IPS-NIHi11 (cell line): ENCODE results near the gene NFIA.

Experiments used
- DNase-seq: peaks from one replicate; pipeline ENCODE4 v3.0.0; 2012; ENCODE audit warnings: mixed read lengths, low spot score

NFIA gene

DNA sequence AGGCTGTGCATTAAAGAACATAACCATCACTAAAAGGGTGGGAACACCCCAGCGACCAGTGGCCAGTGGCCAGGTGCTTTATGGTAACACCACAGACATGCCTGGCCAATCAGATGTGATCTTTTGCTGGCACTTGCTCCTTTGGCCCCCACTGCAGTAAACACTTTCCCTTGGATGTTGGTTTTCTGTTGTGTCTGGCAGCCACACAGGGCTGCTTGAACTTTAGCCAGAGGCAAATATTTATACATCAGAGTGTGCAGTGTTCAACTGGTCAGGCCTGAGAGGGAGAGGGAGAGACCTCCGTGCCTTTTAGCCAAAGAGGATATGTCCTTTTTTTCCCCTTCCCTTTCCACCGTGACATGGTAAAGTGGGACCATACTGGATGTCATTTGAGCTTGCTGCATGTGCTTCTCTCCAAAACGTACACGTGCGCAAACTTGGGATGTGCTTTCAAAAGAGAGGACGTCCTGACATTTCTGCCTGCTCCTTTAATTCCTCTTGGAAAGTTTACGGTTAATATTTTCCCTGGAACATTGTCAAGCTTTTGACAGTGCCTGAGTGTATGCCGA lies 101.2 kb downstream of the NFIA start:
- DNase-seq = no peak

DNA sequence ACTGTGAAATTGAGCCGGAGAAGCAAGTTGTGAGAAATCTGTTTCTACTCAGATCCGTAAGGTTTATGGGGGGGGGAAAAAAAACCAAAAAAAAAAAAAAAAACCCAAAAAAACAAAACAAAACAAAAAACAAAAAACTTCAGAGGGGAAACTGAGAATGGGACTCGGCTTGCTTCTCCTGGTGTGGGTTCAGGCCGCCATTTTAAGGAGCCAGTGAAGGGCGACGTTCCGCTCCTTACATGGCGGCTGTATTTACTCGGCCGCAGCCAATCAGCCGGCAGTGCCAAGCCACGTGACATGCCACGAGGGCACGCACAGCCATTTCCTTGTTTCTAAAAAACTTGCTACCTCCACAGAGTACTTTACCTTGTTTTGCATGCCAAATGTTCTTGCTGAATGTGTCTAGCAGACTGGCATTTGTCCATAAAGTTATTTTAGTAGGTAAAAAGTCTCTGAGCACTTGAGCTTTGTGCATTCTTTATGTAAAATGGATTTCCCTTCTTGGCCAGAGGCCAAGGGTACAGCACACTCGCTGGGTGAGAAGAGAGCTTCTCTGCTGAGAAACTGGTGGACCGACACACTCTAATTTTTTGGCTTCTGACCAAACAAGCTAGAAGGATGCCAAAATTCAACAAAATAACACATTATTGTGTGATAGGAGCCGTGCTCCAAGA lies 101.8 kb downstream of the NFIA start:
- DNase-seq = peak; percentile 51

DNA sequence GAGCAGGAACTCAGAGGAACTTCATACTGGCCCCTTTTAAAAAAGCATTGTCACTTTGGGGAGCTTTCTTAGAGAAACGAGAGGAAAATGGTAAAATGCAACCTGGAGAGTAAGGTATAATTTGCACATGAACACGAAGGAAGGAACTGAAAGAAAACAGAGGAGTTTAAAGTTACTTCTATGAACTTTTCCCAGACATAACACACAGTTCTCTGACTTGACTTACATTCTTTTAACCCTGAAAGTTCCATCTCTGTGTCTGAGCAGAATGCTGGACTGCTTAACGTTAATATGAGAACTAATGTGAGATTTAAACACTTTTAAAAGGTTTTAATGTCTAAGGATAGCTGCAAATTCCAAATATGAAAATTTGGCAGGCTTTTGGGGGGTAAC lies 102.3 kb downstream of the NFIA start:
- no peak for DNase-seq

DNA sequence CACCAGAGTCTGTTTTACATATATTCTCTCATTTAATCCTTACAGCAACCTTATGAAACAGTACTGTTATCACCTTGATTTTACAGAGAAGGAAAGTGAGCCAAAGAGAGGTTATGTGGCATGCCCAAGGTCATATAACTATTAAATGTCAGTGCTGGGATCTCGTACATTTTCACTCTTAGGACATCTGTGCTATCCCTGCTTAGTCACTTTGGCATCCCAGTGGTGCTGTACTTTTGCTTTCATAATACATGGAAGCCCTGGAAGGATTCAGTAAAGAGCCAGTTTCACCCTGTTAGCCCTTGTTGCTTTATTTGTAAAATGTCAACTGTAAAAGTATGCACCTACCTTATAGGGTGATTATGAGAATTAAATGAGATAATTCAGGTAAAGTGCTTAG lies 104.4 kb downstream of the NFIA start:
- DNase-seq = no peak

DNA sequence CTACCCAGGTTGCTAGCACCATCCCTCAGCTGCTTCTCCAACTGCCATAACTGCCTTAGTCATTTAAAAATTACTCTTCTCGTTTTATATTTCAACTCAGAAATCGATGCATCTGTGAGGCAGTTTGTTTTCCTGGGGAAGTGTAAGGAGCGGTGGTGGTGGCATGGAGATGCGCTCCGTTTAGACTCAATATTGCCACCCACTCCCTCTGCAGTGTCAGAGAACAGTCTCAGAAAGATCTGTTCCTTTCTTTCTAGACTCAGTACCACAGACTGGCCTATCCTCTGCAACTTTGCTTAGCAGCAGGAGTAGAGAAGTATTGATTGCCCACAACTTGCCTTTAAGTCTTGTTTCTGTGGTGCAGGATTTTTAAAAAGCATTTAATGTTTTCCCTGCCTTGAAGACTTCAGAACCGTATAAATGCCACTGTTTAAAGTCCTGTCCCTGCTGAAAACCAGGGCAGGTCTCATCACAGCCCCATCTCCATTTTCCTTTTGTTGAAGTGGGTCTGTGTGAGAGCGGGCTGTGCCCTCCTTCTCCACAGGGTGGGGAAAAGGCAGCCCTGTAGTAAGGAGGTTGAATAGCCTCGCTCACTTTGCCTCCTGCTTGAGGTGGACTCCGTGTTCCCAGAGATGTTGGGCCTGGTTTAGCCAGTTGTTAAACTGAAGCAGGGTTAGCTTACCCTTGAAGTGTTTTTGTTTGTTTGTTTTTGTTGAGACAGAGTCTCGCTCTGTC lies 105.2 kb downstream of the NFIA start:
- no peak for DNase-seq

DNA sequence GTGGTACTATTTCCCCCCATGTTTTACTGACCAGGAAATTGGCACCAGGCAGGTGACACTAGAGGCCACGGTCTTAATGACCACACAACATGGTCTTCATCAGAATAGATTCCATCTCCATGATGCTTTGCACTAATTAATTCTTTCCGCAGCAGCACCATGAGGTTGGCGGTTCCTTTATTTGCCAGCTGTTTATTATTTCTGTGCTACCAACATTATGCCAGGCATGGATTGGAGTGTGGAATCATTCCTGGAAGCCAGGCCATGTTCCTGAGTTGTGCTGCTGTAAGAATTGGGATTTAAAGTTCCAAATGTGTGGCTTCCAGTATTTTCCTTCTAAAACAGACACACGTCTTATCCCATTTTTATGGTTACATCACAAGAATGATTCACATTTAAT lies 107.8 kb downstream of the NFIA start:
- no peak for DNase-seq

DNA sequence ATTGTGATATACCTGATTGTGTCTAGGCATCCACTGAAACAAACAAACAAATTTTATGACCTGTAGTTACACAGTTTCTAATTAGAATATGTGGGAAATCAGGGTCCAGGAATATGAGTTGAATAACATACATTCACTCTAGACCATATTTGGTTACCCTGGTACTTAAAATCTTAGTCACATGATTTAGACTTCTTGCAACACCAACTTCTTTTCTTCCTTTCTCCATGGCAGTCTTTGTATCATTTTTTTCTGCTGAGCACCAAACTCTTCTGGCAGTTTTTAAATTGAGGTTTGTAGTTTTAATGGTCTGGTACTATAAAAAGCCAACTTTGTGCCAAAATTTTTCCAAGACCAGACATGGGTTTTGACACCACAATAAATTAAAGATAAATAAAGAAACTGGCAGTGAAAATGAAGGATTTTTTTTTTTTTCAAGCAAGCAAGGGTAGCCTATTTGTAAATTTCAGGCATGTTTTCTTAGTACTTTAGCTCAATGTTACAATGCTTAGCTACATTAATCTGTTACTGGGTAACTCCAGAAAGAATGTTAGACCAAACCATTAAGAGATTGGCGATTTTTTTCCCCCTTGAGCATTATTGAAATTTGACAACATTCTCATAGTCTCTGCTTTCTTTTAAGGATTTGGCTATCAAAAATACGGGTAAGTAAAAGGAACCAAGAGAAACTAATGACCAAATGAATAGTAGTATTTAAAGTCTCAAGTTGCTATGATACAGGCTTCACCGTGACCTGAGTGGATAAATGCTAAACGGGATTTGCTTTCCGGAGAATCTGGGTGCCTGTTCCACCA lies 108.5 kb downstream of the NFIA start:
- DNase-seq = no peak

DNA sequence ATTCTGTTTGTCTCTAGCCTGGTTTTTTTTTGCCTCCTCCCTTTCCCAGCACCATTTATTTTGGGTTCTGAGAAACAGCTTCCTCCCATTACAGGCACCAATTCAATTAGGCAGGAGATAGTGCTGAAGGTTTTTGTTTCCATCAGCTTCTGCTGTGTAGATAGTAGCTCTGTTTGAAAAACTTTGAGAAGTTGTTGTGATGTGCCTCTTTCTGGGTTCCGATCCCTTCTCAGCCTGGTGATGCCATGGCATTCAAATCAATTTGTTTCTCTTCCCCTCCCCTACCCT lies 109.0 kb downstream of the NFIA start:
- no peak for DNase-seq

DNA sequence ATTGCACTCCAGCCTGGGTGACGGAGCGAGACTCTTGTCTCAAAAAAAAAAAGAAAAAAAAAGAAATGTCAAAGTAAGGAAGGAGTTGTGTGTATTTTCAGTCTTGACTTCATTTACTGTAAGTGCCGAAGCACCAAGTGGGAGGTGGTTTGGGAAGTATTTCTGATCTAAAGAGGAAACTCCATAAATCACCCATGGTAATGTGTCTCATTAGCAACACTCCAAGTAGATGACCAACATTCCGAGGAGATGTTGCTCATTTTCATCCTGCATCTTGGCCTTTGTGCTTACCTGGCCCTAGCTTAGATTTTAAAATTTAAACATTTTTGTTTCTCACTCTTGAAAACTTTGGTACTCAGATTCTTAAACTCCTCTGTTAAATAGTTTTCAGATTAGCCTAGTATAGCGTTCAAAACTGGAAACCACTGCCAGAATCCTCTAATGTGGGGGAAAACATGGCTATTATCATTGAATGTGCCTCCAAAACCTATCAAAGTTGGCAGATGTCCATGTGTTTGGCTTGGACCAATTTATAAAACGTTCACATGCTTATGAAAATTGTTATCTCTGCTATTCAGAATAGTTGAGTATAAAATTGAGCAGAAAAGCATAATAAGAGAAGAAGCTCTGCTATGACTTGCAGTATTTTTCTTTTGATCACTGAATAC lies 110.4 kb downstream of the NFIA start:
- DNase-seq = no peak

DNA sequence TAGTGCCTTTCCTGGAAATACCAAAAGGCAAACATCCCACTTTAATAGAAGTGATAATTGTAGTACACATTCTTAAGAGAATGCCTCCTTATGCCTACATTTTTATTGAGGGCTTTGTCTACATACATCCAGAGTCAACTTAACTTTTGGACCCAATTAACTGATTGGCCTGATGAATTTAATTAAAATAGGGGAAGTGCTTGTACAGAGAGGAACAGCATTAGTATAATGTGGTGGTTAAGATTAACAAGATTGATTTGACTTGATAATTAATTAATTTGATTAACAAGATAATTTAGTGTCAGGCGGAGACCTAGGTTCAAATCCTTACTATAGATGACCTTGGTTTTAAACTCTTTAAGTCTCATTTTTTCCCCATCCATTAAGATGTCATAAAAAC lies 111.4 kb downstream of the NFIA start:
- no peak for DNase-seq

DNA sequence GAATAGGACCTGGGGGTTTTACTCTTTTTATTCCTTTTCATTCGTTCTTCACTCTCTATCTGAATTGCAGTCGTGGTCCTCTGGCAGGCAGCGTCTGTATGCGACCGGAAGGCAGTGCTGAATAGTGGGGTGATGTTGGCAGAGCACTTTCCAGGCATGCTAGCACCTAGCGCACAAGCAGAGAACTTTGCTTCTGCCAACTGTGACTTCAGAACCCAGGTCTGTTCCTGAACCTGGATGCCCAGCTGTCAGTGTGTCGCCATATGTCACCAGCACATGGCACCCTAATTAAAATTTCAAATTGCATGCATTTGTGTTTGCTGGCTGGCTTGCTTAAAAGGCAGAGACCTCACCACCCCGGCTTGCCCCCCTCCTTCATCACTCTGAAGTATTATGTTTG lies 116.2 kb downstream of the NFIA start:
- DNase-seq = no peak

DNA sequence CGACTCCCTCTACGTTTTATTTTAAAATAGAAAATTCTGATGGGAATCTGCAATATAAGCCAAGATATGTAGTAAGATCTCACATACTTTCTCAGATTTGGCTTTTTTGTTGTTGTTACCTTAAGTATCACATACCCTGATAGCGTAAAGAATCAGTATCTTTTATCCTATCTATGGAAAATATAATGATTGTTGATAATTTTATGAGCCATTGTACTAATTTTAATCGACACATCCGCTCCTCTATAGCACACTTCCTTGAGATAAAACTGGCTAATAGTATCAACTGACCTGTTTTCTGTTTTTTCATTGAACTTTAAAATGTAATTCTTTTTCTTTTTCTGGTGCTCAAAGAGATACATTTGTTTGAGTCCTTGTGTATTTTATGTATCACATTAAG lies 118.7 kb downstream of the NFIA start:
- no peak for DNase-seq

DNA sequence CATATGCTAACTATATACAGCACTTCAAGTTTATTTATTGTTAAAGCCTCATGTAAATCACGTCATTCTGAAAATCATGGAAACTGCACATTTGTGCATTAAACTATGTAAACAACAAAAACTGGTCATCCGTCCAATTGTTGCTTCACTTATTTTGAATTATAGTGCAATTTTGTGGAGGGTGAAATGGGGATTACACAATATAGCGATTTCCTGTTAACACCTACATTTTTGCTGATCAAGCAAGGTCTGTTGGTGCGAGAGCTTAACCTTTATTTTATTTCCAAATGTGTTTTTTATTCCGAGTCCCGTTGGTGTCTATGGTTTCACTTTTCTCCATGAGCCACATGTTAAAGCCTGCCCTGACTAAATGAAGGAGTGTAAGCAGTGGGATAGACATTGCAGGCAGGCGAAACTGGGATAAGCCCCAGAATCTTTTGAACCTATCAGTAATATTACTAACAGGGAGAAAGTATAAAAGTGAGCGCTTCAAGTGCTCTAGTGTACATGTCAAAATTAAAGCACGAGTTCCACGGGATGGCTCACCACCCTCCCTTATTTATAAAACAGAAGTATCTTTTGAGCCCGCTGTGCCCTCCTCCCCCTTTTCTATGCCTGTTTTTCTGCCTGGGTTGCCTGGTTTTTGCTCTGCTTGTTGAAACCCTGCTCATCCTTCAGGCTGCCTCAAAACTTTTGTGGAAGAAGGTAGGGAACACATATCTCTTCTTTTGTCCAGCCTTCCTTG lies 120.7 kb downstream of the NFIA start:
- no peak for DNase-seq

DNA sequence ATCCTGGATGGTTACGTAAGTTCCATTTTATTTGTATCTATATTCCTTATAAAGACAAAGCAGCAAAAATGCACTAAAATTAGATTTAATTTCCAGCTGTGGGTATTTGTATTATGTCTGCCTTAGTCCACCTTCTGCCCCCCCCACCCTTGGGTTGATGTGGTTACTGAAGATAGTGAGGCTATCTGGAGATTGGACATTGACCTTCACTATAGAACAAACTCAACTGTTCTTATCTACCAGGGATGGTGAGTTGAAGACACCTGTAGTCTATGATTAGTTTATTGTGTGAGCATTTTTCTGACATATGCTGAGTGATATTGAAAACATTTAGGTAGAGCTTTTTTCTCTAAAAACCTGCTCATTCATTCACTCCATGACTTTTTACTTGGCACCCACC lies 122.2 kb downstream of the NFIA start:
- no peak for DNase-seq

DNA sequence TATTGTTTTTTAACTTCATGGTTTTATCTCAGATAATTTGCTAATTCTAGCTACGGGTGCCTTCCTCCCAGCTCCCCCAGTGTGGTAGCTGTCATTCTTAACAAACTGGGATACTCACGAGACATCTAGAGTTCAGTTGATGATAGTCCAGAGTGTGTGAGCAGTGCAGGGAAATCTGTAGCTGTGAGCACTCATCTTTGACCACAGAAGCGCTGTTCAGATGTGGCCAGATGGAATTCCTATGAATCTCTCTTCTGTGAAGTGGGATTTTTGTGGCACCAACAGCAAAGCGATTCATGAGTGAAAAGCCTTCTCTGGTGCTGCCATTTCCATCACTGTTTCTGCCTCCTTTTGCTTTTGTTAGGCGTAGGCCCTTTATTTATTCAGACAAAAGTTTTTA lies 125.1 kb downstream of the NFIA start:
- DNase-seq = no peak

DNA sequence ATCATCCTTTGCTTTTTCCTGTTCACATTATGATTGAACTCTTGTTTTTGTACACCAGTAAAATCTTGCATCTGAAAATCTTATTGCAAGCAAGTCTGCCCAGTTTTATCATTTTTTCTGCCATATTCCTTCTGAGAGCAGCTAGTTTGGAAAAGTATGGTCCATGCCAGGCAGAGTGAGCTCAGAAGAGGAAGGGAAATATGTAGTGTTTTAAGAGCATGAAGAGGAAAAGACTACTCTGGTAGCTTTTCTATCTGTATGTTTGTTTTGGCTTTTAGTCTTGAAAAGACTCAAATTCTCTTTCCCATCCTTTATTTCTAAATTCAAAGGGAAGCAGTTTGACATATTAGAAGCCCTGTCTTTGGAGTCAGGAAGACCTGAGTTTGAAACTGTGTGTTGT lies 125.8 kb downstream of the NFIA start:
- no peak for DNase-seq

DNA sequence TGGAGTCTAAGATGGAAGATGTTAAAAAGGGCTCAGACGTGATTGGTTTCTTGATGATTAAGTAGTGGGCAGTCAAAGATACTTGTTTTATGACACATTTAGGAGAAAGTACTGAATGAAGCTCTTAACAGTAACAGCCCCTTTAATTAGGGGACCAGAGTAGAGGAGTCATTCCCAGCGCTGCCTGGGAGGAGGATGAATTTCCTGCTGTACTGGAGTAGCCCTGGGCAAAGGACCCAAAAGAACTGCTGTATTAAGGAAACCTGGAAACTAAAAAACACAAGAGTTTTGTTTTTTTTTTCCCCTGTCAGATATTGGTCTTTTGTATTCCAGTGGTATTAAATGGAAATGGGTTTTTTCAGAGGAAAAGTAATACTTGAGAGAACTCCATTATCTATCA lies 126.5 kb downstream of the NFIA start:
- no peak for DNase-seq

DNA sequence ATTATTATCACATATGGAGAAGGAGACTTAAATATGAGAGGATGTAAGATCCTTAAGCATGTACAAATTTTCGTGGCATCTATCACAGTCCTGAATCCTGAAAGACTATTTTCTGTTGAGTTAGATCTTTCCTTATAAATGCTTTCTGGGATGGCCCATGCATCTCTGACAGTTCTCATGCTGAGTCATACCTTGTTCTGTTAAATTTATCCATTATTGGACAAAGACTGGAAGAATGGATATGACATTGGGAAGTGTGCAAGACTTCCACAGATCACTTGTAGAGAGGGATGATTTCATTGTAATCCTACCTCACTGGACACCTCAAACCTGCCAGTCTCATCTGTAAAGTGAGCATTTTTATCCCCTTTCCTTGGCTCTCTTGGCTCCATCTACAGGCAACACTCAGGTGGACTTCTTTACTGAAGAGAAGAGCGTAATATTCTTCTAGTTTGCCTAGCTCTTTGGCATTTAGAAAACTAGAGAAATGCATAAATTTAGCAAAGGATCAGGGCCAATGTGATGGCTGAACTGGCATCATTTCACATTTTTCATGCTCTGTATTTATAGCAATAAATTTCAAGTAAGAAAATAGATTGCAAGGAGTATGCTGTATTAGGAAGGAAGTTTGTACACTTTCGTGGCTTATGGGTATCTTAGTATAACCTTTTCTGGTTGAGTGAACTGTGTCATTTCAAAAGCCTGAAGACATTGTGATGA lies 128.2 kb downstream of the NFIA start:
- no peak for DNase-seq

DNA sequence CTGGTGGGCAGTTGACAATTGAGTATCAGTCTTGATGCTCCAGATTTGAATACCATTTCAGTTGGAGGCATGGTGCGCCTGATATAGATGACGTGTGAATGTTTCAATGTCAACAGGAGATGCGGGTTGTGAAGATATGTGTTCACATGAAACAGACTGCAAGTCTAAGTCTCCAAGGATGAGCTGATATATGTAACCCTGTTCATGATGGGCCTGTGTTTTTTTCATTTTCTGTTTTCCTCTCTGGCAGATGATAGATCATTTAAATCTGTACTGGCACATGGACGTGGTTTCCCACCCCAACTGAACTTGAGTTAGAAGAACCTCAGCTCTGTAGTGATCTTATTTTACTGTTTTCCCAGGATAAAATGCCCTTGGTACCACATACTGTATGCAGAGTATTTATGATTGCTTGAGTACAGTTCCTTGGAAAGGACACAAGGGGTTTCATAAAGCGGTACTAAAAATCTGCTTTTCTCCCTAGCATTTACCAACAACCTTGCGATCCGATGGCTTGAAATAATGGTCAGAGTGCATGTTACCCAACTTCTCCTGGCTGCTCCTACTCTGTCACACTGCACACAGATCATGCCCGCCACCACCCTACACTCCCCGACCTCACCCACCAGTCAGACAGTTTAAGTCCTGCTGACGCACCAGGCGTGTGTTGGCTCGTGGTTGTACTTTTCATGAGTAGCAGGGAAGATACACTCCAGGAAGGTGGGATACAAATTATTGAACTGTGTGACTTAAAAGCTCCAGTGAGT lies 131.1 kb downstream of the NFIA start:
- no peak for DNase-seq

DNA sequence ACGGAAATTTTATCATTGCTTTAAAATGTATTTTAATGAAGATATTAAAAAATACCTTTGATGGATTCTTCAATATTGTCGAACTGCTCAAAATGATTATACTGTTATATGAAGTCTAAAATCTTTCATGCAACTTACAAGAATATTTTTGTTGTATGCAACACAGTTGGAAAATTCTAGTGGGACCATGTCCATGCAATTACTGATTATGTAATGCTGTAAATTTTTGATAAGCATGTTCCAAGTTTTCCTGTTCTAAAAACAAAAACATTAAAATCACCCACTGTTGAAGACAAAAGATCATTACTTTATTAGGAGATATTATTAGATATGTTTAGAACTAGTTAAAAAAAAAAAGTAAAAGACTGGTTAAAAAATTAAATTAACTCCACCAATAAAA lies 132.8 kb downstream of the NFIA start:
- DNase-seq = no peak
